ENCODE data around the gene THRAP3. TPM values are rescaled to one million over a fixed set of nuclear protein-coding genes. Genes with fewer than 3 reads are reported as not detected.

THRAP3 gene
- total and polyA plus RNA-seq, 9 of the 15 experiments (the other 6 are each of a cell fraction or from before 2014, with no cell fraction given) = 66.2 to 135 (median 113) TPM

GRCh38 chr1:36203554-36204346 lies 20.5 kb upstream of the THRAP3 start (continued):
- no peak for TF ChIP-seq CTCF (IDR thresholded peaks at IDR 0.05 in 2 of 3, conservative IDR thresholded peaks at IDR 0.05 in 1 of 3; ENCODE audit: insufficient read depth in 2 of 3, low read depth in 1 of 3, low read length in 3 of 3)
- no peak for TF ChIP-seq CBX5 (IDR thresholded peaks at IDR 0.05; ENCODE audit: borderline replicate concordance, low read depth)
- no peak for TF ChIP-seq NKRF (IDR thresholded peaks at IDR 0.05; ENCODE audit: borderline replicate concordance)
- TF ChIP-seq SRF (CRISPR knock-in tag; IDR thresholded peaks at IDR 0.05) = no peak
- TF ChIP-seq L3MBTL2 (IDR thresholded peaks at IDR 0.05) = no peak
- no peak for TF ChIP-seq CBX8 (IDR thresholded peaks at IDR 0.05; ENCODE audit: borderline replicate concordance, extremely low read depth, low read depth, low read length, poor library complexity, severe bottlenecking)
- no peak for TF ChIP-seq UBTF (IDR thresholded peaks at IDR 0.05; ENCODE audit: borderline replicate concordance in 1 of 2, low read depth in 2 of 2, low read length in 2 of 2)
- TF ChIP-seq DMBX1 (CRISPR knock-in tag; IDR thresholded peaks at IDR 0.05; ENCODE audit: borderline replicate concordance) = no peak
- no peak for TF ChIP-seq CCAR2 (IDR thresholded peaks at IDR 0.05; ENCODE audit: low read depth, low read length)
- no peak for TF ChIP-seq HDGF (IDR thresholded peaks at IDR 0.05)
- TF ChIP-seq PCBP2 (IDR thresholded peaks at IDR 0.05; ENCODE audit: low read depth, low read length, poor library complexity, severe bottlenecking) = no peak

Data from K562 (cell line).